Testis (tissue), 3 donors: ENCODE measurements around the gene FZD2. TPM values are rescaled to one million over a fixed set of nuclear protein-coding genes. Genes with fewer than 3 reads are reported as not detected.

Experiments
- DNase-seq: peaks from one replicate; pipeline ENCODE4 v3.0.0-alpha.2; 2019
- H3K27ac ChIP-seq, 2 donors: fragments of 200-600 bp; sonication (generic); one replicate each; pipeline ENCODE4 v1.5.1; 2019
- H3K27me3 ChIP-seq: fragments of 200-600 bp; sonication (generic); one replicate; pipeline ENCODE4 v1.5.1; 2019
- H3K36me3 ChIP-seq: fragments of 200-600 bp; sonication (generic); one replicate; pipeline ENCODE4 v1.5.1; 2017; ENCODE audit warnings: low read depth; ENCODE audit errors: missing control alignments
- H3K4me1 ChIP-seq: fragments of 200-600 bp; sonication (generic); one replicate; pipeline ENCODE4 v1.5.1; 2019
- H3K4me3 ChIP-seq, 2 donors: fragments of 200-600 bp; sonication (generic); one replicate each; pipeline ENCODE4 v1.5.1; 2017 to 2019
- H3K9me3 ChIP-seq: fragments of 200-600 bp; sonication (generic); one replicate; pipeline ENCODE4 v1.5.1; 2017
- CTCF ChIP-seq, 3 experiments: fragments of 450-650 bp in 2 of 3; fragments of 200-600 bp in 1 of 3; sonication (generic) in 1 of 3; IDR thresholded peaks; one replicate each; pipeline ENCODE4 v1.5.1; 2016 to 2019; ENCODE audit warnings: antibody characterized with exemption in 3 of 3, mild to moderate bottlenecking in 2 of 3, moderate library complexity in 1 of 3
- POLR2A ChIP-seq: fragments of 450-650 bp; IDR thresholded peaks from one replicate; pipeline ENCODE4 v1.6.1; 2017; ENCODE audit warnings: antibody characterized with exemption, mild to moderate bottlenecking, moderate library complexity
- WGBS, 2 donors: methylation state at CpG; one replicate each; pipeline ENCODE4 v1.1.5; 2018; 5-methylcytosine and 5-hydroxymethylcytosine counted together
- intact Hi-C: fragments of 100-400 bp; cut with DNase I; formaldehyde crosslinking; loops from one replicate; pipeline ENCODE4 v1.15.1; 2023; ENCODE audit warnings: low total_unique reads
- polyA plus RNA-seq: library from polyadenylated mRNA; stranded (reverse); fragments of 350-450 nt; fragmentation: Illumina TruSeq; extraction: RNeasy Lipid Tissue Mini Kit (QIAGEN cat#74804); gene quantifications from one replicate; pipeline ENCODE4 v1.2.3, GENCODE V29; 2014; ENCODE audit warnings: low read depth, low replicate concordance; ENCODE audit not compliant: insufficient read depth
- total RNA-seq, 2 donors: library from RNA; depleted of rRNA; stranded (reverse); fragments of >200 nt; gene quantifications; one replicate each; pipeline ENCODE4 v1.2.3, GENCODE V29; 2016

The FZD2 gene
- total and polyA plus RNA-seq, 3 donors from 2014 or later: 4.2 to 9.1 (median 6.1) TPM

GRCh38 chr17:44558710-44559633 is 1.7 kb downstream of the FZD2 start:
- H3K4me3 ChIP-seq: peak overlapping the region in 1 of 2 donors; percentile 74
- DNase-seq: peak; percentile 20
- intact Hi-C loops: no loop called here
- no peaks in the 10 kb centered on the region for H3K36me3 ChIP-seq
- H3K27me3 ChIP-seq: no peaks in the 10 kb centered on the region
- 41 to 50% methylated on average over 29 to 74 of the region's 74 CpGs for whole genome bisulfite sequencing, 2 donors
- H3K9me3 ChIP-seq: no peaks in the 10 kb centered on the region
- H3K27ac ChIP-seq: peak overlapping the region in 1 of 2 donors; percentile 51
- TF ChIP-seq CTCF (IDR thresholded peaks at IDR 0.05) (no peak), POLR2A (no peak)
- peaks cover 4% of the 10 kb centered on the region for H3K4me1 ChIP-seq

GRCh38 chr17:44559634-44560554 is 2.6 kb downstream of the FZD2 start:
- no peaks in the 10 kb centered on the region for H3K36me3 ChIP-seq
- peak; percentile 28 for DNase-seq
- intact Hi-C loops: no loop called here
- peak overlapping the region in 1 of 2 donors; percentile 74 for H3K4me3 ChIP-seq
- WGBS, 2 donors: 24 to 30% methylated on average over 16 of the region's 16 CpGs
- H3K9me3 ChIP-seq: no peaks in the 10 kb centered on the region
- H3K4me1 ChIP-seq: peaks cover 4% of the 10 kb centered on the region
- H3K27ac ChIP-seq: peak overlapping the region in 1 of 2 donors; percentile 51
- TF ChIP-seq CTCF (IDR thresholded peaks at IDR 0.05) (no peak), POLR2A (no peak)
- H3K27me3 ChIP-seq: no peaks in the 10 kb centered on the region

- Histone ChIP-seq H3K36me3 (no peaks in the 10 kb centered on the region), H3K9me3 (no peaks in the 10 kb centered on the region), H3K27me3 (no peaks in the 10 kb centered on the region), H3K4me1 (no peaks in the 10 kb centered on the region), H3K4me3 (no peak overlapping the region), H3K27ac (no peak overlapping the region)
- 64 to 71% methylated on average over 3 of the region's 3 CpGs for WGBS, 2 donors
- TF ChIP-seq POLR2A (no peak), CTCF (IDR thresholded peaks at IDR 0.05) (no peak)
- no peak for DNase-seq
- intact Hi-C loops: no loop called here
These were observed 3.9 kb downstream of the FZD2 start for GRCh38 chr17:44561237-44561623.

GRCh38 chr17:44564429-44564828 is 7.1 kb downstream of the FZD2 start:
- WGBS, 2 donors: 73 to 77% methylated on average over 7 of the region's 7 CpGs
- no peak overlapping the region for H3K4me3 ChIP-seq
- intact Hi-C loops: no loop called here
- TF ChIP-seq POLR2A: no peak
- no peak for TF ChIP-seq CTCF (IDR thresholded peaks at IDR 0.05)
- no peaks in the 10 kb centered on the region for H3K9me3 ChIP-seq
- H3K36me3 ChIP-seq: no peaks in the 10 kb centered on the region
- no peaks in the 10 kb centered on the region for H3K27me3 ChIP-seq
- no peak overlapping the region for H3K27ac ChIP-seq
- no peak for DNase-seq
- H3K4me1 ChIP-seq: no peaks in the 10 kb centered on the region
